GM19452 (cell line): ENCODE data around the gene FER.
"Not testable (repeated sequence)": the region's sequence is repeated elsewhere in the genome, so short reads cannot be mapped to it uniquely, and the experiment has no call there.

Source experiments
- ATAC-seq: cut with Tn5 transposase; IDR thresholded peaks from one replicate; pipeline ENCODE4 v1.9.1; 2021; ENCODE audit not compliant: unreplicated experiment

FER gene

GRCh38 chr5:108797396-108797795 is 49.7 kb downstream of the FER start:
- ATAC-seq: no peak

- no peak for ATAC-seq
Measured at GRCh38 chr5:108797986-108798385, 50.3 kb downstream of the FER start.

GRCh38 chr5:108798513-108799265 is 51.0 kb downstream of the FER start:
- ATAC-seq: no peak

- ATAC-seq: no peak
Measured at GRCh38 chr5:108801301-108801700, 53.6 kb downstream of the FER start.

- no peak for ATAC-seq
Measured at GRCh38 chr5:108801776-108802175, 54.1 kb downstream of the FER start.

- ATAC-seq: no peak
Measured at GRCh38 chr5:108810717-108811116, 63.0 kb downstream of the FER start.

- ATAC-seq: no peak
Measured at GRCh38 chr5:108813673-108814072, 66.0 kb downstream of the FER start.

GRCh38 chr5:108814551-108814950 is 66.9 kb downstream of the FER start:
- ATAC-seq: no peak

GRCh38 chr5:108818613-108819272 is 71.0 kb downstream of the FER start:
- peak; percentile 98 for ATAC-seq

GRCh38 chr5:108820983-108821382 is 73.3 kb downstream of the FER start:
- ATAC-seq: no peak

GRCh38 chr5:108822211-108822947 is 74.7 kb downstream of the FER start:
- no peak for ATAC-seq

GRCh38 chr5:108827131-108827530 is 79.4 kb downstream of the FER start:
- no peak for ATAC-seq

- ATAC-seq: no peak
Measured at GRCh38 chr5:108830705-108831276, 83.1 kb downstream of the FER start.

- ATAC-seq: no peak
Measured at GRCh38 chr5:108836492-108836891, 88.8 kb downstream of the FER start.

- ATAC-seq: not testable (repeated sequence)
Measured at GRCh38 chr5:108842260-108842941, 94.7 kb downstream of the FER start.

- ATAC-seq: not testable (repeated sequence)
Measured at GRCh38 chr5:108851129-108851528, 103.4 kb downstream of the FER start.

GRCh38 chr5:108857905-108858304 is 110.2 kb downstream of the FER start:
- no peak for ATAC-seq

GRCh38 chr5:108858959-108859358 is 111.3 kb downstream of the FER start:
- peak; percentile 98 for ATAC-seq

GRCh38 chr5:108862211-108862610 is 114.5 kb downstream of the FER start:
- no peak for ATAC-seq

GRCh38 chr5:108866097-108866496 is 118.4 kb downstream of the FER start:
- ATAC-seq: not testable (repeated sequence)

- no peak for ATAC-seq
Measured at GRCh38 chr5:108867656-108868055, 120.0 kb downstream of the FER start.
